Lung (tissue), 12 donors: ENCODE results near the gene CTLA4. TPM values are rescaled to one million over a fixed set of nuclear protein-coding genes. Genes with fewer than 3 reads are reported as not detected.

Source experiments
- ATAC-seq: fragments of 200-7000 bp; cut with Tn5 transposase; one replicate; pipeline ENCODE4 v1.9.1; 2020; ENCODE audit warnings: moderate number of reproducible peaks; ENCODE audit not compliant: insufficient read depth, low FRiP score
- DNase-seq, 3 donors: peaks; one replicate each; pipeline ENCODE4 v3.0.0-alpha.2; 2013 to 2017
- H3K27ac ChIP-seq, 2 donors: one replicate each; pipeline ENCODE4 v1.5.1; 2013; ENCODE audit warnings: mild to moderate bottlenecking in 2 of 2, moderate library complexity in 2 of 2, control low read depth in 1 of 2, inconsistent platforms in 1 of 2, low read depth in 1 of 2, low read length in 1 of 2
- H3K27me3 ChIP-seq, 3 donors: one replicate each; pipeline ENCODE4 v1.5.1; 2013; ENCODE audit warnings: low read length in 2 of 3; ENCODE audit not compliant: control insufficient read depth in 3 of 3, insufficient read depth in 3 of 3
- H3K36me3 ChIP-seq, 4 donors: one replicate each; pipeline ENCODE4 v1.5.1; 2013; ENCODE audit warnings: low read length in 4 of 4, mild to moderate bottlenecking in 1 of 4, moderate library complexity in 1 of 4; ENCODE audit not compliant: control insufficient read depth in 4 of 4, insufficient read depth in 4 of 4
- H3K4me1 ChIP-seq, 5 donors: one replicate each; pipeline ENCODE4 v1.5.1; 2013; ENCODE audit warnings: low read length in 5 of 5, mild to moderate bottlenecking in 2 of 5, moderate library complexity in 1 of 5; ENCODE audit not compliant: control insufficient read depth in 5 of 5, insufficient read depth in 5 of 5
- H3K4me3 ChIP-seq: one replicate; pipeline ENCODE4 v1.5.1; 2013; ENCODE audit warnings: mild to moderate bottlenecking, control low read depth, moderate library complexity
- H3K9ac ChIP-seq, 2 donors: one replicate each; pipeline ENCODE4 v1.5.1; 2013; ENCODE audit warnings: low read length in 2 of 2, control low read depth in 1 of 2; ENCODE audit not compliant: insufficient read depth in 1 of 2
- H3K9me3 ChIP-seq, 4 donors: one replicate each; pipeline ENCODE4 v1.5.1; 2013; ENCODE audit warnings: low read length in 3 of 4, mild to moderate bottlenecking in 1 of 4, moderate library complexity in 1 of 4; ENCODE audit not compliant: control insufficient read depth in 4 of 4, insufficient read depth in 3 of 4
- WGBS, 2 donors: extraction: QIAGEN DNeasy Blood & Tissue Kit; methylation state at CpG; one replicate each; pipeline ENCODE4 v1.1.7; 2013; 5-methylcytosine and 5-hydroxymethylcytosine counted together
- polyA plus RNA-seq, 2 donors: library from polyadenylated mRNA; stranded (reverse); fragments of 200-250 nt; gene quantifications; one replicate each; pipeline ENCODE4 v1.2.1, GENCODE V29; 2013
- total RNA-seq, 2 donors: library from RNA; depleted of rRNA in 1 of 2; stranded (reverse); fragments of >200 nt in 1 of 2; gene quantifications; one replicate each; pipeline ENCODE4 v1.2.1, GENCODE V29; 2014 to 2021
- TF ChIP-seq, protein P1 (sequence below): IDR thresholded peaks from 2 replicates; pipeline ENCODE4 v1.5.1; 2012; ENCODE audit warnings: mild to moderate bottlenecking; ENCODE audit errors: control extremely low read depth, extremely low read depth
- donor health status: control.
- donor health status: control.
- donor health status: Bipolar disorder and iron deficiency.
- donor health status: healthy.
- donor health status: DM: yes; HTN: yes; CAD: no.

The CTLA4 gene
- total and polyA plus RNA-seq, 4 donors = 0.10 to 3.9 (median 1.4) TPM

GRCh38 chr2:203858176-203858575, 9.4 kb upstream of the CTLA4 start:
- H3K9me3 ChIP-seq = no peaks in the 10 kb centered on the region
- no peaks in the 10 kb centered on the region for H3K27me3 ChIP-seq
- H3K4me1 ChIP-seq = no peaks in the 10 kb centered on the region
- no peak for ATAC-seq
- H3K4me3 ChIP-seq = no peak overlapping the region
- TF ChIP-seq, protein P1, sequence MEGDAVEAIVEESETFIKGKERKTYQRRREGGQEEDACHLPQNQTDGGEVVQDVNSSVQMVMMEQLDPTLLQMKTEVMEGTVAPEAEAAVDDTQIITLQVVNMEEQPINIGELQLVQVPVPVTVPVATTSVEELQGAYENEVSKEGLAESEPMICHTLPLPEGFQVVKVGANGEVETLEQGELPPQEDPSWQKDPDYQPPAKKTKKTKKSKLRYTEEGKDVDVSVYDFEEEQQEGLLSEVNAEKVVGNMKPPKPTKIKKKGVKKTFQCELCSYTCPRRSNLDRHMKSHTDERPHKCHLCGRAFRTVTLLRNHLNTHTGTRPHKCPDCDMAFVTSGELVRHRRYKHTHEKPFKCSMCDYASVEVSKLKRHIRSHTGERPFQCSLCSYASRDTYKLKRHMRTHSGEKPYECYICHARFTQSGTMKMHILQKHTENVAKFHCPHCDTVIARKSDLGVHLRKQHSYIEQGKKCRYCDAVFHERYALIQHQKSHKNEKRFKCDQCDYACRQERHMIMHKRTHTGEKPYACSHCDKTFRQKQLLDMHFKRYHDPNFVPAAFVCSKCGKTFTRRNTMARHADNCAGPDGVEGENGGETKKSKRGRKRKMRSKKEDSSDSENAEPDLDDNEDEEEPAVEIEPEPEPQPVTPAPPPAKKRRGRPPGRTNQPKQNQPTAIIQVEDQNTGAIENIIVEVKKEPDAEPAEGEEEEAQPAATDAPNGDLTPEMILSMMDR = no peak
- no peak overlapping the region for H3K27ac ChIP-seq
- H3K9ac ChIP-seq = no peak overlapping the region
- 92 to 95% methylated on average over 2 of the region's 2 CpGs for WGBS, 2 donors
- H3K36me3 ChIP-seq = no peaks in the 10 kb centered on the region
- no peak for DNase-seq

- no peaks in the 10 kb centered on the region for H3K4me1 ChIP-seq
- no peak overlapping the region for H3K4me3 ChIP-seq
- H3K9ac ChIP-seq = no peak overlapping the region
- no peaks in the 10 kb centered on the region for H3K9me3 ChIP-seq
- no peak overlapping the region for H3K27ac ChIP-seq
- DNase-seq = no peak
- ATAC-seq = no peak
- 82 to 86% methylated on average over 3 of the region's 3 CpGs for WGBS, 2 donors
- no peaks in the 10 kb centered on the region for H3K27me3 ChIP-seq
- TF ChIP-seq, protein P1 = no peak
- H3K36me3 ChIP-seq = no peaks in the 10 kb centered on the region
Observed at GRCh38 chr2:203859030-203859789, 8.4 kb upstream of the CTLA4 start.

DNA sequence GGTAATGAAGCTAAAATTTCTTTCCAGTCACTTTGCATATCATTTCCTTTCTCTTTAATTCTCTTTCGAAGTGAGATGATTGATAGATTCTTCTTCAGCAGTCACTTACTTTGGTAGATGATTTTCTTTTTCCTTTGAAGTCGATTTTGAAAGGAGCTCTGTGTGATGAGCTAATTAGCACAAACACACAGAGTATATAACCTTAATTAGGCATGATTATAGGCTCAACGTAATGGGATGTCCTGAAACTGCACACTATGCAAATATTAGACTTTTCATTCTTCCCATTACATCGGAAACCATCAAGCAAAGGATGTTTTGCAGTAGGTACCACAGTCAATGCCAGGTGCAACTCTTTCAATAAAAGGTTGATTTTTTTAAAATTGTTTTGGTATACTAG, 6.4 kb upstream of the CTLA4 start:
- DNase-seq (no peak), ATAC-seq (no peak)
- Histone ChIP-seq H3K9ac (no peak overlapping the region), H3K4me1 (no peaks in the 10 kb centered on the region), H3K27ac (no peak overlapping the region), H3K4me3 (no peak overlapping the region), H3K9me3 (no peaks in the 10 kb centered on the region), H3K36me3 (no peaks in the 10 kb centered on the region), H3K27me3 (no peaks in the 10 kb centered on the region)
- TF ChIP-seq, protein P1 = no peak
- 63 to 83% methylated on average over 4 of the region's 4 CpGs for WGBS, 2 donors

DNA sequence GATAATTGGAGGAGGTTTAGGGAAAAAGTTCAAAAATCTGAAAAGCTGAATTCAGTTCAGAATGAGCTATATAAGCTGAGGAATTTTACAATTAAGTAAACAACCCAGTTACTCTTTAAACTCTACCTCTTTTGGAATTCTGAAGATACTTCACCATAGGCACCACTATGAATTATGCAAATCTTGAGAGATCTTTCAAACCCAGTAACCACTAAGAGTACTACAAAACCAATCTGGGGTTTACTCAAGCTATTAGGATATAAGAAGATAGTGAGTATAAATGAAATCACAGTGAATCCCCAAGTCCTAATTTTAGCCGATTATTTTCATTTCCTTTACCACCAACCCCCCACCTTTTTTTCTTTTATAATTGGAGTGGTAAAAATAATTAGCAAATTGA, 6.0 kb upstream of the CTLA4 start:
- H3K9me3 ChIP-seq = no peaks in the 10 kb centered on the region
- H3K36me3 ChIP-seq = no peaks in the 10 kb centered on the region
- H3K4me3 ChIP-seq = no peak overlapping the region
- TF ChIP-seq, protein P1 = no peak
- no peak overlapping the region for H3K27ac ChIP-seq
- no peak for DNase-seq
- no peaks in the 10 kb centered on the region for H3K4me1 ChIP-seq
- no peaks in the 10 kb centered on the region for H3K27me3 ChIP-seq
- WGBS, 2 donors = 50 to 86% methylated on average over 1 of the region's 1 CpG
- ATAC-seq = no peak
- no peak overlapping the region for H3K9ac ChIP-seq
